Mucosa of rectum (tissue), 2 donors: ENCODE measurements around the gene SMIM28.
"Not testable (repeated sequence)": the region's sequence is repeated elsewhere in the genome, so short reads cannot be mapped to it uniquely, and the experiment has no call there.

Source experiments
- H3K27ac ChIP-seq, 2 donors: one replicate each; pipeline ENCODE4 v1.7.0; 2013; ENCODE audit warnings: inconsistent platforms in 2 of 2, low read depth in 2 of 2, low read length in 2 of 2
- H3K27me3 ChIP-seq, 2 donors: one replicate each; pipeline ENCODE4 v1.7.0; 2013; ENCODE audit warnings: low read length in 2 of 2; ENCODE audit not compliant: control insufficient read depth in 2 of 2, insufficient read depth in 2 of 2
- H3K36me3 ChIP-seq, 2 donors: one replicate each; pipeline ENCODE4 v1.7.0; 2013; ENCODE audit warnings: low read length in 2 of 2; ENCODE audit not compliant: control insufficient read depth in 2 of 2, insufficient read depth in 2 of 2
- H3K4me1 ChIP-seq, 2 donors: one replicate each; pipeline ENCODE4 v1.7.0; 2013; ENCODE audit warnings: low read length in 2 of 2, mild to moderate bottlenecking in 1 of 2; ENCODE audit not compliant: control insufficient read depth in 2 of 2, insufficient read depth in 2 of 2
- H3K4me3 ChIP-seq, 2 donors: one replicate each; pipeline ENCODE4 v1.7.0; 2013; ENCODE audit warnings: low read length in 2 of 2
- H3K9ac ChIP-seq, 2 donors: one replicate each; pipeline ENCODE4 v1.7.0; 2013; ENCODE audit warnings: low read length in 2 of 2, low read depth in 1 of 2, mild to moderate bottlenecking in 1 of 2
- H3K9me3 ChIP-seq, 2 donors: one replicate each; pipeline ENCODE4 v1.7.0; 2013; ENCODE audit warnings: low read length in 2 of 2; ENCODE audit not compliant: control insufficient read depth in 2 of 2
- donor health status: healthy.
- donor health status: Normal muscosa, but diverticular disease.

SMIM28 gene

DNA sequence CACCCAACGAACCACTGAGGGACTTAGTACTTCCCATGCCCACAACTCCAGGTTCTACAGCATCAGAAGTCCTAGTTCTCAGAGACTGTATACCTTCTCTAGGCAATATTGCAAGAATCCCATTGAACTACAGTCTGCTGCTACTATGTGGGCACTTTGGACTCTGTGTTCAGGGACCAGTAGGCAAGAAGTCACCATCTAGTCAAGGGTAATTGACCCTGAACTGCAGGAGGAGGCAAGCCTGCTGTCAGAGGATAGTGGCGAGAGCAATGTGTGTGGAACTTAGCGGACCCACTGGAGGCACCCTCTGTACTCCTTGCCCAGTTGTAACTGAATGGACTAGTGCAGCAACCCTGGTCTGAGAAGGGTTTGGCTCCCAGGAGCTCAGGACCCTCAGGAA, 42.1 kb downstream of the SMIM28 start:
- Histone ChIP-seq H3K4me1 (no peaks in the 10 kb centered on the region), H3K9ac (no peak overlapping the region), H3K27ac (no peak overlapping the region), H3K27me3 (no peaks in the 10 kb centered on the region), H3K36me3 (peaks cover 23 to 33% of the 10 kb centered on the region in 2 donors), H3K9me3 (no peaks in the 10 kb centered on the region), H3K4me3 (no peak overlapping the region)

DNA sequence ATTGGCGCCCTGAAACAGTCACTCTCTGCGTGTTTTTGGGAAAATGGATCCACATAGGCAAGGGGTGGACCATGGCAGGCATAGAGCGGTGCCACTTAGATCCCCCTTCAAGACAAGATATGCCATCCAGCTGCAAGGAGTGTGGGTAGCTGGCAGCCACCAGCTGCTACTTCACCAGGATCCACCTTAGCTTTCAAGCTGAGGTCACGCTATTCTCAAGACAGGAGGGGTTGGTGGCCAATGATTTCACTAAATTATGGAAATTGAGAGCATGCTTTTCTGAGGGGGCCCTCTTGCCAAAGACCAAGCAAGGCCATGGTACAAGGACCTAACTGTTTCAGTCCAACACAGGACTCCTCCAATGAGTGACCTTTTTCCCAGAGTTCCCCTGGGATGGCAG, 42.7 kb downstream of the SMIM28 start:
- Histone ChIP-seq H3K36me3 (peaks cover 20 to 33% of the 10 kb centered on the region in 2 donors), H3K4me3 (no peak overlapping the region), H3K9me3 (no peaks in the 10 kb centered on the region), H3K9ac (no peak overlapping the region), H3K4me1 (no peaks in the 10 kb centered on the region), H3K27me3 (no peaks in the 10 kb centered on the region), H3K27ac (no peak overlapping the region)

DNA sequence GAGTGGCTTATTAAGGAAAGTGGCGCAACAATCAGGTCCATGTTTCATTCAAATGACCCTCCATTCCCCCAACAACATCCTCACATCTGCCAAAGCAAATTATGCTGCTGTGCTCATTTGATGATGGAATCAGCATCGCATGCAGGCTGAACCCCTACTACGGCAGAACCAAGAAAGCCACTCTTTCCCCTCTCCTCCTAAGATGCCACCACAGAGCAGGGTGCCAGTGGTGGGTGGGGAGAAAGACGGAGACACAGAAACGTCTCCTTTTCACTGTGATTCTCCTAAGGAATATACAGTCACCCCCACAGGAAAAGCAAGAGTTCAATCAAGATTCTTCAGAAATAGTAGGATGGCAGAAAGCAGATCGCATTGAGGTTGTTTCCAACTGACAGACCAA, 43.4 kb downstream of the SMIM28 start:
- Histone ChIP-seq H3K27me3 (no peaks in the 10 kb centered on the region), H3K4me3 (no peak overlapping the region), H3K27ac (no peak overlapping the region), H3K36me3 (peaks cover 19 to 31% of the 10 kb centered on the region in 2 donors), H3K9ac (no peak overlapping the region), H3K4me1 (no peaks in the 10 kb centered on the region), H3K9me3 (no peaks in the 10 kb centered on the region)

DNA sequence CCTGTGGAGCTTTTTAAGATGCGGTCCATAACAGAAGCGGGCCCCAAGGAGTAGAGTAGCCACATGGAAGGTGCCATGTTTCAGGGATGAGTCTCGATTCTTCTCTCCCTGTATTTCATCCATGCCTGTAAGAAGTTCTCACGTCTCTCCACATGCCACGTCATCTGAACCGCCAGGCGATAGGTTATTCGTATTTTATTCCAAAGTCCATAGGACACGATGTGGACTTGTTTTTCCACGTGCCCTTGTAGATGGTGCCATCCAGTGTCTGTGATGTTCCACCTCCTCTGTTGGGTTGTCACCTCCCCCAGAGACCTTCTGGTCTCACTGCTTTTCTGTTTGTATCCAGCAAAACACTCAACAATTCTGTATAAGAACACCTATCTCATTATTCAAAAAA, 43.9 kb downstream of the SMIM28 start:
- Histone ChIP-seq H3K36me3 (peaks cover 23 to 34% of the 10 kb centered on the region in 2 donors), H3K9ac (no peak overlapping the region), H3K4me3 (no peak overlapping the region), H3K4me1 (no peaks in the 10 kb centered on the region), H3K9me3 (no peaks in the 10 kb centered on the region), H3K27me3 (no peaks in the 10 kb centered on the region), H3K27ac (no peak overlapping the region)

DNA sequence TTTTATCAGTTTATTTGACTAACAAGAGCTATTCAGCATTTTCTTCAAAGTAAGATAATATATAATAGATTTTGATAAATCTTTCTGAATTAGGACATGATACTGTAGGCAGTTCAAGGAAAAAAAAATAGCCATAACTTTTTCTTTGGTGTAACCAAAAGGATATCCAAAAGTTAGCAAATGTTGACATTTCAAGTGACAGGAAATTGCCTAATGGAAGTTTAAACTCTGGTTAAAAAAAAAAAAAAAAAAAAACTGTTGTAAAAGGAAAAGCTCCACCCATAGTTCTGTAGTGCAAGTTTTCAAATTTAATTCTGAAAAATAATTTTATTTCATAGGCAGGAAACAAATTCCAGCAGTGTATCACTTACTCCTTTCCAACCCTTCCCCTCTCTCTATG, 45.2 kb downstream of the SMIM28 start:
- Histone ChIP-seq H3K4me3 (no peak overlapping the region), H3K36me3 (peaks cover 29 to 39% of the 10 kb centered on the region in 2 donors), H3K4me1 (no peaks in the 10 kb centered on the region), H3K27ac (no peak overlapping the region), H3K27me3 (no peaks in the 10 kb centered on the region), H3K9me3 (no peaks in the 10 kb centered on the region), H3K9ac (no peak overlapping the region)

DNA sequence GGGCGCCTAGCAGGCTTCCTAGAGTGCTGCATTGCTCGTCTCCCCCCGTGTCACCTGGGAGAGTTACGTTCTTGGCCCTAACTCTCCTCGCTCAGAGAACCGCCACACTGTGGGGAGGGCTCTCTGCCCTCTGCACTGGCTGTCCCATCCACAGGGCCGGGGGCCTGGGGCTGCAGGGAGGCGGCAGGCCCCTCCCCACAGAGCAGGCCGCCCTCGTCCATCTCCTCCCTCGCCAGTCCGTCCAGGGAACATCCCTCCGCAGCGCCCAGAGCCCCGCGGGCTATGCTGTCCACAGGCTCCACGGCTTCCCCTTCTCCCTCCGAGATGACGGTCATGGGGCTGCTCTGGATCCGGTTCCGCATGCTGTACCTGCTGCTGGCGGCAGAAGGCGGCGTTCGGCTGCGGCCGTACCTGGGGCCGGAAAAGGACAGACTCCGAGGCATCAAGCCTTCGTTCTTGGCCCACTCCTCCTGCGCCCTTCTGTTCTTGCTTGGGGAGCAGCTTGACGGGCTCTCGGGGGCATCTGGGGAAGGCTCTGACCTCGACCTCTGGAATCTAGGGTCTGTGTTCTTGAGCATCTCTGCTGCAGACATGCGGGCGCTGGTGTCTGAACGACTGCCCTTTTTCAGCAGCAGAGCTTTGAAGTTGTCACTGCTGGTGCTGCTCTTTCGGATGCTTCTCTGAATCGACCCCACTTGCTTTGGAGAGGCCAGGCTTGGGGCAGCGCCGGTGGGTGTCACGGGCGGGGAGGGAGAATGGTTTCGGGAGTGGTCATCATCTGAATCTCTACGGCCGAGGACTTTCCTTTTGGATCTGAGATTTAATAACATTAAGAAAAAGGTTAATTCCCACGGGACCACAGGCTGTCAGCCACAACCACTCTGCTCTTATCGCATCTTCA, 46.5 kb downstream of the SMIM28 start:
- H3K9me3 ChIP-seq = no peaks in the 10 kb centered on the region
- H3K27me3 ChIP-seq = no peaks in the 10 kb centered on the region
- peaks cover 35 to 41% of the 10 kb centered on the region in 2 donors for H3K36me3 ChIP-seq
- no peak overlapping the region for H3K9ac ChIP-seq
- peaks cover 0 to 3% of the 10 kb centered on the region in 2 donors for H3K4me1 ChIP-seq
- no peak overlapping the region for H3K27ac ChIP-seq
- no peak overlapping the region for H3K4me3 ChIP-seq

DNA sequence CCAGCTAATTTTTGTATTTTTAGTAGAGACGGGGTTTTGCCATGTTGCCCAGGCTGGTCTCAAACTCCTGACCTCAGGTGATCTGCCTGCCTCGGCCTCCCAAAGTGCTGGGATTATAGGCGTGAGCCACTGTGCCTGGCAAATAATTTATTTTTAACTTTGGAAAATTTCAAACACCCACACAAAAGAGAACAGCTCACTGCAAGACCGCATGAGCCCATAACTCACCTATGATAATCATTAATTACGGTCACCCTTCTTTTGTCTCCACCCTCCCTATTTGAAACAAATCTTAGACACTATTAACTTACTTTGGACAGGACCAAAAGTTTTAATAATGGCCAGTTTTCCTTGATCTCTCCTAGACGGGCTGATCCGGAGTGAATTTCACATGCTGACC, 47.6 kb downstream of the SMIM28 start:
- not testable (repeated sequence) for H3K27me3 ChIP-seq, H3K27ac ChIP-seq, H3K9ac ChIP-seq, H3K4me1 ChIP-seq, H3K4me3 ChIP-seq, H3K9me3 ChIP-seq
- H3K36me3 ChIP-seq = peaks cover 35 to 41% of the 10 kb centered on the region in 2 donors

DNA sequence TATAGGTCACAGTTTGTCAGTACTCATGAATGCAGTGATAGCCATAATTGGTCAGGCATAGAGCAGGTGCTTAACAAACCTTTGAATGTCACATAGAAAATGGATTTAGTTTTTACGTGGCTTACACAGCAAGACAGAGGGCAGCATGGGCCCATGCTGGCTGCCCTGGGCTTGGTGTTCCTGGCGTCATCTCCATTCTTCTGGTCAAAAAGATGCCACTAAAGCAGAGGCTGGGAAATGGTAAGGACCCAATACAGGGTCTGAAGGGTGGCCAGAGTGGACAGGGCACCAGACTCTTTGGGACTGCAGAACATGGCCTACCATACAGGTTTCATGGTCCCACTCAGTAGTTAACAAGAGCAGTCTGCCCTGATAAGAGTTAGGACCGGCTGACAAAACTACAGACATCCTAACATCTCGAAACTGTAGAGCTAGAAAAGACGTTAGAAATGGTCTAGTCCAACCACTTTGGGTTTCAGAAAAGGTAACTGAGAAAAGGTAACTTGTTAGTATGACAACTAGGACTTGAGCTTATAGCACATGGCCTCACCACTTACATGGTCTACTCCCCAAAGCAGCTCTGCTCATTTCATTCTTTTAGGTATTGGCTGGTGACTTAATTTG, 48.9 kb downstream of the SMIM28 start:
- H3K9ac ChIP-seq = no peak overlapping the region
- H3K27ac ChIP-seq = no peak overlapping the region
- peaks cover 0 to 3% of the 10 kb centered on the region in 2 donors for H3K4me1 ChIP-seq
- no peak overlapping the region for H3K4me3 ChIP-seq
- H3K9me3 ChIP-seq = no peaks in the 10 kb centered on the region
- peaks cover 38 to 44% of the 10 kb centered on the region in 2 donors for H3K36me3 ChIP-seq
- no peaks in the 10 kb centered on the region for H3K27me3 ChIP-seq

DNA sequence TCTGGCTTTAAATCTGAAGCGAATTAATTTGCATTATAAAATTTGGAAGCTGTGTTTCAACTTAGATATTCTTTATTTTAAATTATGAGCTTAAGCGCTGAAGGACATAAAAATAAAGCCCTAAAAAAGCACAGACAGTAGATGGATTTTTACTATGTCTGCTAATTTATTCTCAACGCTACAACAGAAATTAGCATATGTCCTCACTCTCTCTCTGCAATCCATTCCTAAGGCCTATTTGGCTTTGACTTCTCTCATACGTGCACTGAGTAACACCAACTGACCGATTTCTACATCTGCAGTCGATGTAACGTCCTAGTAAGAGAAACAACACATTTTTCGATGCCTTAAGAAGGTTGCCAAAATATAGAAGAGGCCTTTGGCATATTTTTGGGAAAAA, 50.0 kb downstream of the SMIM28 start:
- Histone ChIP-seq H3K27ac (no peak overlapping the region), H3K27me3 (no peaks in the 10 kb centered on the region), H3K4me3 (no peak overlapping the region), H3K4me1 (peaks cover 0 to 3% of the 10 kb centered on the region in 2 donors), H3K9ac (no peak overlapping the region), H3K9me3 (no peaks in the 10 kb centered on the region), H3K36me3 (peaks cover 49 to 54% of the 10 kb centered on the region in 2 donors)

DNA sequence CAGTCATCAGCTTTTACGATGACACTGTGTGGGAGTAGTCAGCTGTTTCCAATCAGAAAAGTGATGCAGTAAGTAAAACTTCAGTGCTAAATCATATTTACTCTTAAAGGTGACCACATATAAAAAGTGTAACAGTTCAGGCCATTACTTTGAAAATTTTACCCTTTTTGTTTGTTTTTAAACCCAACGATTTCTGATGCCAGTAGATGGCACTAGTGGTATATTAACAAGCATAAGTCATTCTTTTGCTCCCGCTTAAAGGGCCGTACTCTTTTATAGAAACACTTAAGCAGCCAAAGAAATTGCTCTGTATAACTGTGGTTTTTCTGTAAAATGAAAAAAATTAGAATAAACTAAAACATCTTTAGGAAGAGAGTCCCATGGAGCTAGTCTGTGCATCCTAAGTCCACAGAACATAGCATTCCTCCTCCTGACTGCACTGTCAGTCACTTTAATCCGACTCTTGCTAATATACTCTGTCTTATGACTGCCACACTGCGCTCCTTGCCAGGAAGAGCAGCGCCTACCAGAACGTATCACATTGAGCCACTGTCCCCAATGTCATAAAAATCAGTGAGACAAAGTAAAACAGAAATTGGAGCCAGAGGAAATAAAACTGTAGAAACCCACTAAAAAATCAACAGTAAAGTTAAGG, 51.4 kb downstream of the SMIM28 start:
- peaks cover 57% of the 10 kb centered on the region in 2 donors for H3K36me3 ChIP-seq
- no peak overlapping the region for H3K4me3 ChIP-seq
- no peak overlapping the region for H3K9ac ChIP-seq
- no peaks in the 10 kb centered on the region for H3K27me3 ChIP-seq
- H3K9me3 ChIP-seq = no peaks in the 10 kb centered on the region
- H3K4me1 ChIP-seq = peaks cover 0 to 3% of the 10 kb centered on the region in 2 donors
- H3K27ac ChIP-seq = no peak overlapping the region
